GM19193 (cell line): ENCODE data around the gene GPER1.

Experiments used
- POLR2A ChIP-seq: IDR thresholded peaks from 4 replicates; pipeline ENCODE4 v1.6.1; 2011; ENCODE audit not compliant: insufficient read depth, insufficient read length; ENCODE audit errors: extremely low read depth

GPER1 gene

GRCh38 chr7:1122832-1123501, 35.1 kb downstream of the GPER1 start:
- TF ChIP-seq POLR2A, result no peak

GRCh38 chr7:1123715-1124114, 35.8 kb downstream of the GPER1 start:
- no peak for TF ChIP-seq POLR2A

GRCh38 chr7:1124164-1124563, 36.3 kb downstream of the GPER1 start:
- TF ChIP-seq POLR2A, result no peak

- no peak for TF ChIP-seq POLR2A
Observed at GRCh38 chr7:1124816-1125602, 37.1 kb downstream of the GPER1 start.

GRCh38 chr7:1125603-1125969, 37.7 kb downstream of the GPER1 start:
- no peak for TF ChIP-seq POLR2A

- TF ChIP-seq POLR2A, result no peak
Observed at GRCh38 chr7:1127001-1127400, 39.1 kb downstream of the GPER1 start.

GRCh38 chr7:1129431-1129830, 41.5 kb downstream of the GPER1 start:
- no peak for TF ChIP-seq POLR2A

GRCh38 chr7:1130021-1130990, 42.4 kb downstream of the GPER1 start:
- TF ChIP-seq POLR2A, result no peak

- TF ChIP-seq POLR2A, result no peak
Observed at GRCh38 chr7:1131471-1132265, 43.8 kb downstream of the GPER1 start.

- TF ChIP-seq POLR2A, result no peak
Observed at GRCh38 chr7:1134951-1135350, 47.0 kb downstream of the GPER1 start.

- no peak for TF ChIP-seq POLR2A
Observed at GRCh38 chr7:1136841-1137516, 49.1 kb downstream of the GPER1 start.

GRCh38 chr7:1137517-1138167, 49.7 kb downstream of the GPER1 start:
- peak; percentile 43 for TF ChIP-seq POLR2A

- TF ChIP-seq POLR2A, result no peak
Observed at GRCh38 chr7:1140476-1141104, 52.7 kb downstream of the GPER1 start.
